ENCODE results near the gene FAM171A2.

GRCh38 chr17:44372036-44372435 lies 8.4 kb upstream of the FAM171A2 start:
- TF ChIP-seq CTCF (IDR thresholded peaks at IDR 0.05) = no peak
- no peak for TF ChIP-seq POLR2A (IDR thresholded peaks at IDR 0.05)
- TF ChIP-seq POLR2AphosphoS5 (IDR thresholded peaks at IDR 0.05) = no peak
